Upper lobe of left lung (tissue), 4 donors: ENCODE results near the gene GALNT14.

Experiments used
- POLR2A ChIP-seq, 4 donors: fragments of 450-650 bp; IDR thresholded peaks; one replicate each; pipeline ENCODE4 v1.5.1; 2016 to 2017; ENCODE audit warnings: antibody characterized with exemption in 4 of 4, mild to moderate bottlenecking in 2 of 4
- TF ChIP-seq, protein P1 (sequence below), 6 experiments: fragments of 450-650 bp in 4 of 6; fragments of 200-600 bp in 2 of 6; sonication (generic) in 2 of 6; IDR thresholded peaks; one replicate each; pipeline ENCODE4 v1.5.1; 2016 to 2019; ENCODE audit warnings: antibody characterized with exemption in 6 of 6

DNA sequence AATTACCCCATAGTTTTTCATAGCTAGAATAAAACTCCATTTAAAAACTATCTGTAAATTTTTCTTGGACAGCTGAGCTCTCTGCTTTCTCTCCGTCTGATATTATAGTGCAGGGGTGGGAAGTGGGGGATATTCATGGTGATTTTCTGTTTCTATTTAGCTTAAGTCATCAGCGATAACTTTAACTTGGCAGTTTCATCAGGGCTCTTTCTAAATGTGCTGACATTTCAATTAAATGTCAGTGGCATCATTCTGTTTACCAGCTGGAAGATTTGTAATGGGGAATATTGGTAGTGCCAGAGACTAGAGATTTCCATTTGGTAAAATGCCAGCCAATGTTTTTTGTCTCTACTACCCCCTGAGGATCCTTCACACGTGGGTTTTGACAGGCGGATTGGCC, 277.5 kb downstream of the GALNT14 start:
- TF ChIP-seq, protein P1, sequence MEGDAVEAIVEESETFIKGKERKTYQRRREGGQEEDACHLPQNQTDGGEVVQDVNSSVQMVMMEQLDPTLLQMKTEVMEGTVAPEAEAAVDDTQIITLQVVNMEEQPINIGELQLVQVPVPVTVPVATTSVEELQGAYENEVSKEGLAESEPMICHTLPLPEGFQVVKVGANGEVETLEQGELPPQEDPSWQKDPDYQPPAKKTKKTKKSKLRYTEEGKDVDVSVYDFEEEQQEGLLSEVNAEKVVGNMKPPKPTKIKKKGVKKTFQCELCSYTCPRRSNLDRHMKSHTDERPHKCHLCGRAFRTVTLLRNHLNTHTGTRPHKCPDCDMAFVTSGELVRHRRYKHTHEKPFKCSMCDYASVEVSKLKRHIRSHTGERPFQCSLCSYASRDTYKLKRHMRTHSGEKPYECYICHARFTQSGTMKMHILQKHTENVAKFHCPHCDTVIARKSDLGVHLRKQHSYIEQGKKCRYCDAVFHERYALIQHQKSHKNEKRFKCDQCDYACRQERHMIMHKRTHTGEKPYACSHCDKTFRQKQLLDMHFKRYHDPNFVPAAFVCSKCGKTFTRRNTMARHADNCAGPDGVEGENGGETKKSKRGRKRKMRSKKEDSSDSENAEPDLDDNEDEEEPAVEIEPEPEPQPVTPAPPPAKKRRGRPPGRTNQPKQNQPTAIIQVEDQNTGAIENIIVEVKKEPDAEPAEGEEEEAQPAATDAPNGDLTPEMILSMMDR (IDR thresholded peaks at IDR 0.05) = no peak
- no peak for TF ChIP-seq POLR2A (IDR thresholded peaks at IDR 0.05)
